MM.1S (cell line): ENCODE data around the gene COL25A1.
"Not testable (repeated sequence)": the region's sequence is repeated elsewhere in the genome, so short reads cannot be mapped to it uniquely, and the experiment has no call there.

Experiments used
- DNase-seq: peaks from one replicate; pipeline ENCODE4 v3.0.0-alpha.2; 2015
- H2AFZ ChIP-seq: fragments of 300-600 bp; sonication (generic); 2 replicates; pipeline ENCODE4 v1.6.0; 2016; ENCODE audit warnings: antibody characterized with exemption, low read length
- H3F3A ChIP-seq: fragments of 300-600 bp; sonication (generic); 2 replicates; pipeline ENCODE4 v1.6.1; 2016; ENCODE audit warnings: mild to moderate bottlenecking, antibody characterized with exemption, low read length, moderate library complexity, mixed read lengths; ENCODE audit not compliant: insufficient read depth
- H3K27ac ChIP-seq: fragments of 300-600 bp; sonication (generic); 2 replicates; pipeline ENCODE4 v1.5.1; 2016; ENCODE audit warnings: mild to moderate bottlenecking, low read length
- H3K27me3 ChIP-seq: fragments of 300-600 bp; sonication (generic); replicated peaks from 2 replicates; pipeline ENCODE4 v1.6.0; 2016; ENCODE audit warnings: low read length; ENCODE audit not compliant: insufficient read depth
- H3K36me3 ChIP-seq: fragments of 300-600 bp; sonication (generic); replicated peaks from 2 replicates; pipeline ENCODE4 v1.6.1; 2016; ENCODE audit warnings: mild to moderate bottlenecking, low read length, mixed read lengths; ENCODE audit not compliant: insufficient read depth
- H3K4me1 ChIP-seq: fragments of 300-600 bp; sonication (generic); 2 replicates; pipeline ENCODE4 v1.6.1; 2016; ENCODE audit warnings: low read length, mixed read lengths
- H3K4me2 ChIP-seq: fragments of 300-600 bp; sonication (generic); 2 replicates; pipeline ENCODE4 v1.6.0; 2016; ENCODE audit warnings: low read depth, low read length
- H3K4me3 ChIP-seq: fragments of 300-600 bp; sonication (generic); 2 replicates; pipeline ENCODE4 v1.5.1; 2016; ENCODE audit warnings: low read length, mixed read lengths
- H3K79me2 ChIP-seq: fragments of 300-600 bp; sonication (generic); 2 replicates; pipeline ENCODE4 v1.6.1; 2016; ENCODE audit warnings: mixed run types, low read length, mixed read lengths
- H3K9ac ChIP-seq: fragments of 300-600 bp; sonication (generic); 2 replicates; pipeline ENCODE4 v1.6.1; 2016; ENCODE audit warnings: low read length, mixed read lengths
- H3K9me2 ChIP-seq: fragments of 300-600 bp; sonication (generic); replicated peaks from 2 replicates; pipeline ENCODE4 v1.6.1; 2016; ENCODE audit warnings: mild to moderate bottlenecking, low read length, mixed read lengths; ENCODE audit not compliant: insufficient read depth
- H3K9me3 ChIP-seq: fragments of 300-600 bp; sonication (generic); replicated peaks from 2 replicates; pipeline ENCODE4 v1.6.1; 2016; ENCODE audit warnings: mild to moderate bottlenecking, low read length, mixed read lengths; ENCODE audit not compliant: insufficient read depth
- H4K20me1 ChIP-seq: fragments of 300-600 bp; sonication (generic); 2 replicates; pipeline ENCODE4 v1.6.1; 2016; ENCODE audit warnings: mild to moderate bottlenecking, low read length, moderate library complexity, mixed read lengths; ENCODE audit not compliant: insufficient read depth
- CTCF ChIP-seq: fragments of 300-600 bp; sonication (generic); IDR thresholded peaks from 2 replicates; pipeline ENCODE4 v1.5.1; 2016; ENCODE audit warnings: antibody characterized with exemption, low read length, mixed read lengths
- EZH2 ChIP-seq: fragments of 300-600 bp; sonication (generic); optimal IDR thresholded peaks from 2 replicates; pipeline ENCODE3; 2017; ENCODE audit warnings: low read depth, mild to moderate bottlenecking, antibody characterized with exemption, low read length, mixed read lengths
- EZH2phosphoT487 ChIP-seq: fragments of 300-600 bp; sonication (generic); IDR thresholded peaks from 2 replicates; pipeline ENCODE4 v1.6.1; 2018; ENCODE audit warnings: antibody characterized with exemption, low read length

COL25A1 gene

DNA sequence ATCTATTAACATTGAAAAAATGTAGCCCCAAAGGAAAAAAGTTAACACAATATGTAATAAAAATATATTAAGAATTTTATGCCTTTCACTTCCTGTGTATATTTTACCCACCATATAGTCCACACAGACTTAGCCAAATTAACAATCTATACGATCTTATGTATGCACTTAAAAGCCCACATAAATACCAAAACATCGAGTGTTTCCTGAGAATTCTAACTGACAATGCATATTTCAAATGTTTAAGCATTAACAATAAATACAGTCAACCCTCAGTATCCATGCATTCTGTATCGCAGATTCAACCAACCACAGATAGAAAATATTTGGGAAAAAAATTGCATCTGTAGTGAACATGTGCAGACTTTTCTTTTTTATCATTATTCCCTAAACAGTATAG is 226.8 kb downstream of the COL25A1 start:
- H3K9me2 ChIP-seq = no peaks in the 10 kb centered on the region
- TF ChIP-seq EZH2 (no peak), CTCF (no peak), EZH2phosphoT487 (no peak)
- H3K4me3 ChIP-seq = no peak overlapping the region
- H3K4me1 ChIP-seq = no peaks in the 10 kb centered on the region
- no peak overlapping the region for H3K9ac ChIP-seq
- no peaks in the 10 kb centered on the region for H3K27me3 ChIP-seq
- no peak overlapping the region for H3K27ac ChIP-seq
- H2AFZ ChIP-seq = no peak overlapping the region
- H3K36me3 ChIP-seq = no peaks in the 10 kb centered on the region
- H3K9me3 ChIP-seq = no peaks in the 10 kb centered on the region
- H4K20me1 ChIP-seq = no peaks in the 10 kb centered on the region
- DNase-seq = no peak
- H3K4me2 ChIP-seq = no peak overlapping the region
- H3K79me2 ChIP-seq = no peaks in the 10 kb centered on the region
- H3F3A ChIP-seq = no peaks in the 10 kb centered on the region

- H3K9me2 ChIP-seq = no peaks in the 10 kb centered on the region
- DNase-seq = no peak
- H3F3A ChIP-seq = no peaks in the 10 kb centered on the region
- no peaks in the 10 kb centered on the region for H3K27me3 ChIP-seq
- H3K27ac ChIP-seq = no peak overlapping the region
- no peaks in the 10 kb centered on the region for H3K79me2 ChIP-seq
- H3K4me2 ChIP-seq = no peak overlapping the region
- H2AFZ ChIP-seq = no peak overlapping the region
- no peaks in the 10 kb centered on the region for H3K36me3 ChIP-seq
- no peak for TF ChIP-seq EZH2
- no peak for TF ChIP-seq CTCF
- TF ChIP-seq EZH2phosphoT487 = no peak
- H3K9me3 ChIP-seq = no peaks in the 10 kb centered on the region
- no peak overlapping the region for H3K4me3 ChIP-seq
- H3K9ac ChIP-seq = no peak overlapping the region
- H3K4me1 ChIP-seq = no peaks in the 10 kb centered on the region
- no peaks in the 10 kb centered on the region for H4K20me1 ChIP-seq
These were observed 229.9 kb downstream of the COL25A1 start for GRCh38 chr4:109072595-109072994.

DNA sequence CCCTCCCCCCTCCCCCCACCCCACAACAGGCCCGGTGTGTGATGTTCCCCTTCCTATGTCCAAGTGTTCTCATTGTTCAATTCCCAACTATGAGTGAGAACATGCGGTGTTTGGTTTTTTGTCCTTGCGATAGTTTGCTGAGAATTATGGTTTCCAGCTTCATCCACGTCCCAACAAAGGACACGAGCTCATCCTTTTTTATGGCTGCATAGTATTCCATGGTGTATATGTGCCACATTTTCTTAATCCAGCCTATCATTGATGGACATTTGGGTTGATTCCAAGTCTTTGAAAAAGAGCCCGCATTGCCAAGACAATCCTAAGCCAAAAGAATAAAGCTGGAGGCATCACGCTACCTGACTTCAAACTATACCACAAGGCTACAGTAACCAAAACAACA is 231.8 kb downstream of the COL25A1 start:
- DNase-seq, H3K27ac ChIP-seq, H3K9ac ChIP-seq, H3K4me2 ChIP-seq, H3K9me3 ChIP-seq, H3F3A ChIP-seq, H3K36me3 ChIP-seq, H3K27me3 ChIP-seq, H3K4me3 ChIP-seq, H4K20me1 ChIP-seq, H3K4me1 ChIP-seq, H2AFZ ChIP-seq, H3K79me2 ChIP-seq, H3K9me2 ChIP-seq: not testable (repeated sequence)

GRCh38 chr4:109067508-109068235 is 234.8 kb downstream of the COL25A1 start:
- H3K4me3 ChIP-seq = no peak overlapping the region
- H3K4me2 ChIP-seq = no peak overlapping the region
- no peaks in the 10 kb centered on the region for H3F3A ChIP-seq
- no peak overlapping the region for H3K27ac ChIP-seq
- H3K4me1 ChIP-seq = no peaks in the 10 kb centered on the region
- H4K20me1 ChIP-seq = no peaks in the 10 kb centered on the region
- H3K9me3 ChIP-seq = no peaks in the 10 kb centered on the region
- TF ChIP-seq CTCF = no peak
- no peak for TF ChIP-seq EZH2phosphoT487
- no peak for TF ChIP-seq EZH2
- no peak overlapping the region for H2AFZ ChIP-seq
- H3K9ac ChIP-seq = no peak overlapping the region
- H3K36me3 ChIP-seq = no peaks in the 10 kb centered on the region
- H3K27me3 ChIP-seq = no peaks in the 10 kb centered on the region
- no peak for DNase-seq
- H3K79me2 ChIP-seq = no peaks in the 10 kb centered on the region
- H3K9me2 ChIP-seq = no peaks in the 10 kb centered on the region
